GM13977 (cell line): ENCODE measurements around the gene SYNPO.

ENCODE experiments used
- DNase-seq: peaks from one replicate; pipeline ENCODE4 v3.0.0; 2012; ENCODE audit warnings: low spot score
- CTCF ChIP-seq: IDR thresholded peaks from 2 replicates; pipeline ENCODE4 v1.5.1; 2012; ENCODE audit warnings: mild to moderate bottlenecking, control low read depth; ENCODE audit not compliant: insufficient read depth; ENCODE audit errors: extremely low read depth, missing control alignments
- in situ Hi-C: fragments of 300-500 bp; cut with MboI; formaldehyde crosslinking; loops from one replicate; pipeline ENCODE4 v1.12.0; 2022; ENCODE audit warnings: low sequenced_read_pairs, low pct_unique_long_range_greater_than_20kb, mixed read lengths, inconsistent platforms; ENCODE audit not compliant: unreplicated experiment

The SYNPO gene

GRCh38 chr5:150640311-150641005 is at the start of gene SYNPO:
SYNPO (plus strand) TSS chr5:150640660; CDS start chr5:150648276, 7,616 bp downstream.
- in situ Hi-C loops: loop anchor here (10.0 kb wide), 1 partner anchor 76 kb away; no protein-coding TSS in a partner anchor
- TF ChIP-seq CTCF: no peak
- DNase-seq: no peak

- no peak for DNase-seq
- no peak for TF ChIP-seq CTCF
- in situ Hi-C loops: no loop called here
Observed at GRCh38 chr5:150590979-150591695, 49.3 kb upstream of the SYNPO start.

- DNase-seq: no peak
- no peak for TF ChIP-seq CTCF
Observed at GRCh38 chr5:150593593-150593992, 46.9 kb upstream of the SYNPO start.

GRCh38 chr5:150593996-150594395 is 46.5 kb upstream of the SYNPO start:
- no peak for TF ChIP-seq CTCF
- DNase-seq: no peak
- in situ Hi-C loops: no loop called here

More at GRCh38 chr5:150593593-150593992, 46.9 kb upstream of the SYNPO start:
- in situ Hi-C loops: no loop called here

GRCh38 chr5:150595466-150596031 is 44.9 kb upstream of the SYNPO start:
- no peak for DNase-seq
- in situ Hi-C loops: no loop called here
- no peak for TF ChIP-seq CTCF

GRCh38 chr5:150596313-150596712 is 44.1 kb upstream of the SYNPO start:
- no peak for DNase-seq
- no peak for TF ChIP-seq CTCF
- in situ Hi-C loops: no loop called here
